NCI-H1417 treated with DMSO at 0.1 percent for 48 hours (cell line): Measurements from ENCODE around the gene RGPD5.
"Not testable (repeated sequence)": the region's sequence is repeated elsewhere in the genome, so short reads cannot be mapped to it uniquely, and the experiment has no call there.

Experiments
- DNase-seq: peaks from one replicate; lab custom pipeline; 2025; lab: John Stamatoyannopoulos, UW

The RGPD5 gene

GRCh38 chr2:109794074-109794737 is at the start of gene RGPD5:
TSS of gene RGPD5 (plus strand) at chr2:109794305. CDS start at chr2:109794466, 161 bp downstream.
- not testable (repeated sequence) for DNase-seq

GRCh38 chr2:109751572-109751971 is 42.5 kb upstream of the RGPD5 start:
- DNase-seq = not testable (repeated sequence)

- DNase-seq = not testable (repeated sequence)
Observed at GRCh38 chr2:109757163-109757824, 36.8 kb upstream of the RGPD5 start.

- not testable (repeated sequence) for DNase-seq
Observed at GRCh38 chr2:109760265-109761042, 33.7 kb upstream of the RGPD5 start.

GRCh38 chr2:109761043-109761454 is 33.1 kb upstream of the RGPD5 start:
- DNase-seq = not testable (repeated sequence)

GRCh38 chr2:109761976-109762375 is 32.1 kb upstream of the RGPD5 start:
- DNase-seq = not testable (repeated sequence)

- DNase-seq = not testable (repeated sequence)
Observed at GRCh38 chr2:109766074-109766473, 28.0 kb upstream of the RGPD5 start.

GRCh38 chr2:109766886-109767578 is 27.1 kb upstream of the RGPD5 start:
- not testable (repeated sequence) for DNase-seq

GRCh38 chr2:109768934-109769333 is 25.2 kb upstream of the RGPD5 start:
- not testable (repeated sequence) for DNase-seq

GRCh38 chr2:109779118-109779517 is 15.0 kb upstream of the RGPD5 start:
- not testable (repeated sequence) for DNase-seq

- DNase-seq = not testable (repeated sequence)
Observed at GRCh38 chr2:109781147-109781816, 12.8 kb upstream of the RGPD5 start.

GRCh38 chr2:109782446-109782993 is 11.6 kb upstream of the RGPD5 start:
- DNase-seq = not testable (repeated sequence)

- not testable (repeated sequence) for DNase-seq
Observed at GRCh38 chr2:109791530-109792279, 2.4 kb upstream of the RGPD5 start.

GRCh38 chr2:109792659-109793058 is 1.4 kb upstream of the RGPD5 start:
- DNase-seq = not testable (repeated sequence)

GRCh38 chr2:109871129-109871751 is 77.1 kb downstream of the RGPD5 start:
- DNase-seq = not testable (repeated sequence)

- DNase-seq = not testable (repeated sequence)
Observed at GRCh38 chr2:109876625-109877024, 82.5 kb downstream of the RGPD5 start.

GRCh38 chr2:109882112-109882511 is 88.0 kb downstream of the RGPD5 start:
- not testable (repeated sequence) for DNase-seq

GRCh38 chr2:109888414-109888813 is 94.3 kb downstream of the RGPD5 start:
- DNase-seq = not testable (repeated sequence)

GRCh38 chr2:109889909-109890308 is 95.8 kb downstream of the RGPD5 start:
- not testable (repeated sequence) for DNase-seq

- not testable (repeated sequence) for DNase-seq
Observed at GRCh38 chr2:109891024-109891423, 96.9 kb downstream of the RGPD5 start.
